Stimulated activated CD4-positive, alpha-beta T cell treated with anti-CD3 and anti-CD28 coated beads, TNF-alpha, amount 100 ng/mL, for 1 hour (primary cell): ENCODE results near the gene POLK.
"Not testable (repeated sequence)": the region's sequence is repeated elsewhere in the genome, so short reads cannot be mapped to it uniquely, and the experiment has no call there.

Experiments used
- DNase-seq, 3 donors: peaks; one replicate each; pipeline ENCODE4 v3.0.0-alpha.2; 2020; ENCODE audit warnings: low read depth in 3 of 3, low spot score in 1 of 3

The POLK gene

GRCh38 chr5:75603821-75604220 lies 92.1 kb downstream of the POLK start:
- DNase-seq: no peak

DNA sequence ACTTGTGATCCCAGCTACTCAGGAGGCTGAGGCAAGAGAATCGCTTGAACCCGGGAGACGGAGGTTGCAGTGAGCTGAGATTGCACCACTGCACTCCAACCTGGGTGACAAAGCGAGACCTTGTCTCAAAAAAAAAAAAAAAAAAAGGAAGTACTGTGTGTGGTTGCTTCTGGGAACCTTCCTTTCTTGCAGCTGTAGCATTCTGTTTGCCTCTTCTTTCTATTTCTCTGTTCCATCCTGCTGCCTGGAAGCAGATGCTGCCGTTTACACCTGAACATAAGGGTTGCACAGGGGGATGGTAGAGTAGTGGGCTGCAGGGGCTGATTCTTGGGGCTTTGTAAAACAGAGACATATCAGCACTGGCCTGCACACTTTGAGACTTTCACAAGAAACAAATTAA lies 95.7 kb downstream of the POLK start:
- DNase-seq: not testable (repeated sequence)

DNA sequence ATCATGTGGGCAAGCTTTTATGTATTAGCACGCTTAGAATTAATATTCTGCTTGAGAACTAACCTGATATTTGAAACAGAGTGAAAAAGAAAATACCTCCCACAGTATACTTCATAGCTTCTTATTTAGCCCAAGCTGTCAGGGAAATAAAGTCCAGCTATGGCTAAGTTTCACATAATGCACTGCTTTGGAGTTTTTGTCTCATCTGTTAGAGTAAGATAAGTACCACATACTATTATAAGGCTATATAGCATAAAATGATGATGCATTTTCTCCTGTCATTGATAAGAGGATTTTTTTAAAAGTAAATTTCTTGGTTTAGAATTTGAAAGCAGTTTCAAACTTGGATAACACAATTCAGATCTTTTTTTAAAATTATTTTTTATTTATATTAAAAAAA lies 97.2 kb downstream of the POLK start:
- DNase-seq: no peak

- DNase-seq: no peak
These were observed 98.5 kb downstream of the POLK start for GRCh38 chr5:75610201-75610600.

DNA sequence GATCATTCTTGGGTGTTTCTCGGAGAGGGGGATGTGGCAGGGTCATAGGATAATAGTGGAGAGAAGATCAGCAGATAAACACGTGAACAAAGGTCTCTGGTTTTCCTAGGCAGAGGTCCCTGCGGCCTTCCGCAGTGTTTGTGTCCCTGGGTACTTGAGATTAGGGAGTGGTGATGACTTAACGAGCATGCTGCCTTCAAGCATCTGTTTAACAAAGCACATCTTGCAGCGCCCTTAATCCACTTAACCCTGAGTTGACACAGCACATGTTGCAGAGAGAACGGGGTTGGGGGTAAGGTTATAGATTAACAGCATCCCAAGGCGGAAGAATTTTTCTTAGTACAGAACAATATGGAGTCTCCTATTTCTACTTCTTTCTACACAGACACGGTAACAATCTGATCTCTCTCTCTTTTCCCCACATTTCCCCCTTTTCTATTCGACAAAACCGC lies 99.2 kb downstream of the POLK start:
- not testable (repeated sequence) for DNase-seq

DNA sequence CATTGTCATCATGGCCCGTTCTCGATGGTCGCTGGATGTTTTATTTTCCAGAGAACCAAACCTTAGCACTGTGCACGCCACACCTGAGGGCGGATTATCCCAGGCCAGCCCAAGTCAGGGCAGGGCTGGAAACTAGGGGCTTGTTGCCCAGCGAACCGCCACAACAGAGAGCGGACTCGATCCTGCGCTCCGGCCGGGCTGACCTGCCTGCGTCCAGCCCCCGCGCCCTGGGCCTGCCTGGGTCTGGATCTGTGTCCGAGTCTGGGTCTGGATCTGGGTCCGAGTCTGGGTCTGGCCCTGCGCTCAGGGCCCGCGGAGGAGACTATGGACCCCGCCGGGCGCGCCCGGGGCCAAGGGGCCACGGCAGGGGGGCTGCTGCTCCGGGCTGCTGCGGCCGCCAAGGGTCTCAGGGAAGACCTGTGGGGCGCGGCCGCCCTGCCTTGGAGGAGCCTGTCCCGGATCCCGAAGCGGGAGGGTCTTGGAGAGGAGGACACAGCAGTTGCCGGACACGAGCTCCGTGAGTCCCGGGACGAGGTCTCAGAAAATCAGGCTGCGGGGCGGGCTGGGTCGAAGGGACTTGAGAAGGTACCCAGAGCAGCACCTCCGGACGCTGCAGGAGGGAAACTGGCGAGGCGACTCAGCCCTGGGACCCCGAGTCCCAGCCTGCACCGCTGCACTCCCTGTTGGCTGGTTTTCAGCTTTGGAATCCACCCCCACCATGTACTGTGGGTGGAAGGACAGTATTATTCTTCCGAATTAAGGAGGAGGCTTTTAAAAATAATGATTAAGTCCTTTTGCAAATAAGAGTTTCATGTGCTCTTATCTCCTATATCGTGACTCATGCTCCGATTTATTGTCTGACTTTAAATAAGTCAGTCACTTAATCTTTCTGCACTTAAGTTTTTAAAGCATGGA lies 99.9 kb downstream of the POLK start, which contains the start of gene ANKDD1B:
ANKDD1B (plus strand) TSS at position 143 of the 915 bp plus-strand sequence; CDS start at position 325, 182 bp downstream.
- no peak for DNase-seq

GRCh38 chr5:75612226-75612569 lies 100.5 kb downstream of the POLK start:
- DNase-seq: no peak

DNA sequence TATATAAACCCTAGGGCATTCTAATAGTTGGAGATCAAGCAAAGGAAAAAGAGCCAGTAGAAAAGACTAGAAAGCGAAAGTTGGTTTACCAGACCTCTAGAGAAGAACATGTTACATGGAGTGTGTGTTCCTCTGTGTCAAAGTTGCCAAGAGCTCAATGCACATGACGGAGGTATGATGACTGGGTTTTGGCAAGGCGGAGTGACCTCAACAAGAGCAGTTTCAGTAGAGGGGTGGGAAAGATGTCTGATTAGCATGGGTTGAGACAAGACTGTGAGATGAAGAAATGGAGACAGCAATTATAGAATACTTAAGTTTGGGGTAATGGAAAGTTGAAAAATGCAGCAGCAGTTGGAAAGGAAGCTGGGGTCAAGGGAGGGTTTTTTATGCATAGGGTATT lies 101.2 kb downstream of the POLK start:
- no peak for DNase-seq

- DNase-seq: no peak
These were observed 102.5 kb downstream of the POLK start for GRCh38 chr5:75614176-75614575.

- DNase-seq: no peak
These were observed 104.7 kb downstream of the POLK start for GRCh38 chr5:75616371-75616881.

GRCh38 chr5:75616971-75617621 lies 105.4 kb downstream of the POLK start:
- DNase-seq: no peak

- no peak for DNase-seq
These were observed 106.2 kb downstream of the POLK start for GRCh38 chr5:75617736-75618352.

DNA sequence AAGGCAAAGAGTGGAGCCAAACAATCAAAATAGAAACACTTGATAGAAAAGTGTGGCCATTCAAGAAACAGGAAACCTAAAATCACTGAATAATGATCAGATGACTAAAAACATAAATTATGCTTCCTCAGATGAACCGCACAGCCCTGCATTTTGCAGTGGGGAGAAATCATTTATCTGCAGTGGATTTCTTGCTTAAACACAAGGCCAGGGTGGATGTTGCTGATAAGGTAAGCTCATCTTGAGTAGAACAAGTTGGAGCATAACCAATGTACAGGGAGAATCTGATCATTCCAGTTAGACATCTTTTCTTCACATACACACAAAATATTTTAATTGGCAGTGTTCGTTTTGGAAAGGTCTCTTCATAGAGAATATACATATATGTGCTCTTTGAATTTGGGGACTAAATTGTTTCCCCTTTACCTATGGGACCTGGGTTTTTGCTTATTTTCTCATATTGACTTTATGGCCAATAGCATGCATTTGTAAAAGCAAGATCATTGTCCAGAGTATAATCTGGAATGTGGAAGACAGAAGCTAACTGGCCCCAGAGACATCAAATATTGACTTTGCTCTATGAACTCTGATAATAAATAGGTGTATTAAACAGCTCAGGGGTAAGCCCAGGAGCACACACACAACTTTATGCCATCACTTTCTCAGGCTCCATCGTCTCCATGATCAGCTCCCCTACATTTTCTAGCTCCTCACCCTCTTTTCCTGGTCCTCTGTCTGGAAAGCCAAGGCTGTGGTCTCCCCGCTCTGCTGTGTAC lies 108.7 kb downstream of the POLK start:
- no peak for DNase-seq

- no peak for DNase-seq
These were observed 110.9 kb downstream of the POLK start for GRCh38 chr5:75622564-75622963.

GRCh38 chr5:75623846-75624245 lies 112.2 kb downstream of the POLK start:
- no peak for DNase-seq

GRCh38 chr5:75626959-75627358 lies 115.3 kb downstream of the POLK start:
- DNase-seq: no peak

DNA sequence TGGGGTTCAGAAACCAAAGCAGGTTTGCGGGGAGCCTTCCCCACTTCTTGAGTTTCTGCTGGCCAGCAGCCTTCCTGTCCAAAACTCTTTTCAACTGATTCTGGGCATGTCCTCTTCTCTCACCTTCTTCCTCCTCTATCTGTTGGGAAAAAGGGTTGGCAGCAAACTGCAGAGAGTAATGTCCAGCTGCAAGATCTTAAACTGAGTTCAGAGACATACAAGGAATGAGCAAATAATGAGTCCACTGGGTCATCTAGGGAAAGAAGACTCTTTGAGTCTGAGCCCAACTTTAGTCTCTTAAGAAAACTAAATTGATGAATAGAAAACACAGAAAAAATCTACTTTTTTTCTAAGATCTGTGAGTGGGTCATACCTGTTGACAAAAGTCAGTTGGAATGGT lies 116.1 kb downstream of the POLK start:
- DNase-seq: no peak

DNA sequence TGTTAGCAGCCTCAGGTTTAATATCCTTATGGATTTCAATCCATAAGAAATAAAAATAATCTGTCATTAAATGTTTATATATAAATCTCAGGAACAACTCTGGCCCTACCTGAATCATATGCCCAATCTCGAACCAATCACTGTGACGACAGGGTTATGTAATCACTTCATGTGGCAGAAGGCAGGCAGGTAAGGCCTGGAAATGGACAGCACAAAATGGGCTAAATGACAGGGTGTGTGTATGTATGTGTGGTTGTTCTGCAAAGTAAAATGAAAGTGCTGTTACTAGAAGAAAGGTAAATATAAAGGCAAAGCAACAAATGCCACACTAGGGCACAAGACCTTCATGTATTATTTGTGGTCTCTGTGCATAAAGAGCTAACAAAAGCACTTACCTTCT lies 119.2 kb downstream of the POLK start:
- DNase-seq: no peak

GRCh38 chr5:75632321-75632720 lies 120.6 kb downstream of the POLK start:
- DNase-seq: no peak

GRCh38 chr5:75637949-75638348 lies 126.3 kb downstream of the POLK start:
- no peak for DNase-seq
